Measurements from ENCODE around the gene AIFM2.

DNA sequence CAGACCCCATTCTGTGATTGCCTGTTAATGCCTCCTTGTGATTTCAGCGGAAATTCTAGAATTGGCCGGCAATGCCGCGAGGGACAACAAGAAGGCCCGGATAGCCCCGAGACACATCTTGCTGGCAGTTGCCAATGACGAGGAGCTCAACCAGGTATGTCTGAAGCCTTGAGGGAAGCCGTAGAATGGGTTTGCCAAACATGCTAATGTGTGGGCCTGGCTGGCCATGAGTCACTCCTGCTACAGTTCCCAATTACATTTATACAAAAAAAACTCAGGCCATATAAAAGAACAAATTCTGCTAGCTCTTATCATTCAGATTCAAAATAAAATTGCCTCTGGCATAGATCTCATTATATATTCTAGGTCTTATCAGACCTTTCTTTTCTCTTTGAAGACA is 42.6 kb downstream of the AIFM2 start:
- TF ChIP-seq, protein P1, sequence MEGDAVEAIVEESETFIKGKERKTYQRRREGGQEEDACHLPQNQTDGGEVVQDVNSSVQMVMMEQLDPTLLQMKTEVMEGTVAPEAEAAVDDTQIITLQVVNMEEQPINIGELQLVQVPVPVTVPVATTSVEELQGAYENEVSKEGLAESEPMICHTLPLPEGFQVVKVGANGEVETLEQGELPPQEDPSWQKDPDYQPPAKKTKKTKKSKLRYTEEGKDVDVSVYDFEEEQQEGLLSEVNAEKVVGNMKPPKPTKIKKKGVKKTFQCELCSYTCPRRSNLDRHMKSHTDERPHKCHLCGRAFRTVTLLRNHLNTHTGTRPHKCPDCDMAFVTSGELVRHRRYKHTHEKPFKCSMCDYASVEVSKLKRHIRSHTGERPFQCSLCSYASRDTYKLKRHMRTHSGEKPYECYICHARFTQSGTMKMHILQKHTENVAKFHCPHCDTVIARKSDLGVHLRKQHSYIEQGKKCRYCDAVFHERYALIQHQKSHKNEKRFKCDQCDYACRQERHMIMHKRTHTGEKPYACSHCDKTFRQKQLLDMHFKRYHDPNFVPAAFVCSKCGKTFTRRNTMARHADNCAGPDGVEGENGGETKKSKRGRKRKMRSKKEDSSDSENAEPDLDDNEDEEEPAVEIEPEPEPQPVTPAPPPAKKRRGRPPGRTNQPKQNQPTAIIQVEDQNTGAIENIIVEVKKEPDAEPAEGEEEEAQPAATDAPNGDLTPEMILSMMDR (IDR thresholded peaks at IDR 0.05; ENCODE audit: low read depth, low read length) = no peak
- TF ChIP-seq EZH2phosphoT487 (IDR thresholded peaks at IDR 0.05; ENCODE audit: low read depth) = no peak
